Measurements from ENCODE around the gene CCDC121. TPM values are rescaled to one million over a fixed set of nuclear protein-coding genes. Genes with fewer than 3 reads are reported as not detected.
"Not testable (repeated sequence)": the region's sequence is repeated elsewhere in the genome, so short reads cannot be mapped to it uniquely, and the experiment has no call there.

Gene CCDC121
- total RNA-seq, 4 donors from 2014 or later = 2.0 to 6.2 (median 4.6) TPM

- intact Hi-C loops (cut with DNase I; ENCODE audit: low total_unique reads) = no loop called here
- 86 to 88% methylated on average over 2 of the region's 2 CpGs for WGBS, 2 donors
- DNase-seq (ENCODE audit: low spot score in 2 of 2) = no peak
- no peak overlapping the region for H3K4me3 ChIP-seq (ENCODE audit: low read depth, poor library complexity, severe bottlenecking)
- no peak for TF ChIP-seq POLR2A (IDR thresholded peaks at IDR 0.05)
- TF ChIP-seq CTCF (IDR thresholded peaks at IDR 0.05) = no peak
These were observed 12.0 kb upstream of the CCDC121 start for GRCh38 chr2:27640722-27641245.

GRCh38 chr2:27638709-27639108, 9.9 kb upstream of the CCDC121 start:
- no peak for TF ChIP-seq CTCF (IDR thresholded peaks at IDR 0.05)
- no peak for TF ChIP-seq POLR2A (IDR thresholded peaks at IDR 0.05)
- no peak for DNase-seq (ENCODE audit: low spot score in 2 of 2)
- intact Hi-C loops (cut with DNase I; ENCODE audit: low total_unique reads) = no loop called here
- no peak overlapping the region for H3K4me3 ChIP-seq (ENCODE audit: low read depth, poor library complexity, severe bottlenecking)
- 49 to 79% methylated on average over 3 of the region's 3 CpGs for WGBS, 2 donors

- 82 to 91% methylated on average over 3 of the region's 3 CpGs for WGBS, 2 donors
These were observed 9.3 kb upstream of the CCDC121 start for GRCh38 chr2:27638037-27638637.

GRCh38 chr2:27636766-27637165, 8.0 kb upstream of the CCDC121 start:
- WGBS, 2 donors = 89 to 91% methylated on average over 5 of the region's 5 CpGs
- intact Hi-C loops (cut with DNase I; ENCODE audit: low total_unique reads) = no loop called here
- no peak overlapping the region for H3K4me3 ChIP-seq (ENCODE audit: low read depth, poor library complexity, severe bottlenecking)
- no peak for TF ChIP-seq POLR2A (IDR thresholded peaks at IDR 0.05)
- TF ChIP-seq CTCF (IDR thresholded peaks at IDR 0.05) = no peak
- DNase-seq (ENCODE audit: low spot score in 2 of 2) = no peak

More at GRCh38 chr2:27638037-27638637, 9.3 kb upstream of the CCDC121 start:
- TF ChIP-seq CTCF (IDR thresholded peaks at IDR 0.05) (no peak), POLR2A (IDR thresholded peaks at IDR 0.05) (no peak)
- DNase-seq (ENCODE audit: low spot score in 2 of 2) = no peak
- intact Hi-C loops (cut with DNase I; ENCODE audit: low total_unique reads) = no loop called here
- no peak overlapping the region for H3K4me3 ChIP-seq (ENCODE audit: low read depth, poor library complexity, severe bottlenecking)

GRCh38 chr2:27634291-27634690, 5.5 kb upstream of the CCDC121 start:
- 94 to 100% methylated on average over 2 of the region's 2 CpGs for WGBS, 2 donors
- no peak for DNase-seq (ENCODE audit: low spot score in 2 of 2)
- TF ChIP-seq CTCF (IDR thresholded peaks at IDR 0.05) (no peak), POLR2A (IDR thresholded peaks at IDR 0.05) (no peak)
- no peak overlapping the region for H3K4me3 ChIP-seq (ENCODE audit: low read depth, poor library complexity, severe bottlenecking)
- intact Hi-C loops (cut with DNase I; ENCODE audit: low total_unique reads) = no loop called here

GRCh38 chr2:27630257-27630656, 1.4 kb upstream of the CCDC121 start:
- intact Hi-C loops (cut with DNase I; ENCODE audit: low total_unique reads); H3K4me3 ChIP-seq (ENCODE audit: low read depth, poor library complexity, severe bottlenecking); DNase-seq (ENCODE audit: low spot score in 2 of 2): not testable (repeated sequence)
- WGBS, 2 donors = 97 to 100% methylated on average over 2 of the region's 2 CpGs

Data from lower leg skin (tissue), 4 donors.